GM13976 (cell line): ENCODE data around the gene ERC2.

ENCODE experiments used
- DNase-seq: peaks from one replicate; pipeline ENCODE4 v3.0.0; 2012; ENCODE audit warnings: low spot score
- CTCF ChIP-seq: IDR thresholded peaks from 2 replicates; pipeline ENCODE4 v1.5.1; 2012; ENCODE audit warnings: borderline replicate concordance, mild to moderate bottlenecking; ENCODE audit not compliant: insufficient read depth; ENCODE audit errors: extremely low read depth, missing control alignments, control extremely low read depth
- in situ Hi-C: fragments of 300-500 bp; cut with MboI; formaldehyde crosslinking; loops from one replicate; pipeline ENCODE4 v1.12.0; 2022; ENCODE audit warnings: low sequenced_read_pairs, mixed read lengths, inconsistent platforms; ENCODE audit not compliant: unreplicated experiment

ERC2 gene

GRCh38 chr3:55818485-55818884 is 649.8 kb downstream of the ERC2 start:
- DNase-seq: no peak
- TF ChIP-seq CTCF: no peak
- in situ Hi-C loops: no loop called here

GRCh38 chr3:55816794-55817576 is 651.3 kb downstream of the ERC2 start:
- DNase-seq: no peak
- TF ChIP-seq CTCF: no peak
- in situ Hi-C loops: no loop called here

- in situ Hi-C loops: no loop called here
- no peak for TF ChIP-seq CTCF
- no peak for DNase-seq
Observed at GRCh38 chr3:55815262-55815661, 653.0 kb downstream of the ERC2 start.

- in situ Hi-C loops: no loop called here
- TF ChIP-seq CTCF: no peak
- no peak for DNase-seq
Observed at GRCh38 chr3:55813268-55814097, 654.8 kb downstream of the ERC2 start.

GRCh38 chr3:55812394-55813013 is 655.8 kb downstream of the ERC2 start:
- no peak for TF ChIP-seq CTCF
- in situ Hi-C loops: no loop called here

GRCh38 chr3:55807210-55807609 is 661.1 kb downstream of the ERC2 start:
- TF ChIP-seq CTCF: no peak
- DNase-seq: no peak
- in situ Hi-C loops: no loop called here

More at GRCh38 chr3:55812394-55813013, 655.8 kb downstream of the ERC2 start:
- no peak for DNase-seq
